ENCODE data around the gene C8G. TPM values are rescaled to one million over a fixed set of nuclear protein-coding genes. Genes with fewer than 3 reads are reported as not detected.

Gene C8G
- total RNA-seq, 1 experiment from 2014 or later = 0.77 TPM

DNA sequence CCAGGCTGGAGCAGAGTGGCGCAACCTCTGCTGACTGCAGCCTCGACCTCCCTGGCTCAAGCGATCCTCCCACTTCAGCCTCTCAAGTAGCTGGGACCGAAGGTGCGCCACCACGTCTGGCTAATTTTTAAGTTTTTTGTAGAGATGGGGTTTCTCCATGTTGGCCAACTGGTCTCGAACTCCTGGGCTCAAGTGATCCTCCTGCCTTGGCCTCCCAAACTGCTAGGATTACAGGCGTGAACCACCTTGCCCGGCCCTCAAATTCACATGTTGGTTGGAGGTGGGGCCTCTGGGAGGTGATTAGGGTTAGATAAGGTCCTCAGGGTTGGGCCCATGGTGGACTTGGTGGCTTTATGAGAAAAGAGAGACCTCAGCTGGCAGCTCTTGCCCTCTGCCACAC lies 17.1 kb downstream of the C8G start:
- Histone ChIP-seq H3K4me1 (ENCODE audit: insufficient read depth, low read length) (peaks cover 8% of the 10 kb centered on the region), H3K27ac (ENCODE audit: low read length) (no peak overlapping the region), H2AFZ (ENCODE audit: low read length) (no peak overlapping the region), H3K9me3 (ENCODE audit: low read length) (no peaks in the 10 kb centered on the region), H4K20me1 (ENCODE audit: low read length) (no peaks in the 10 kb centered on the region), H3K79me2 (ENCODE audit: low read length) (no peaks in the 10 kb centered on the region), H3K27me3 (ENCODE audit: low read length) (no peaks in the 10 kb centered on the region), H3K4me2 (ENCODE audit: low read length) (no peak overlapping the region), H3F3A (ENCODE audit: low read length, unreplicated experiment) (no peaks in the 10 kb centered on the region), H3K4me3 (ENCODE audit: low read length) (no peak overlapping the region), H3K9ac (ENCODE audit: low read length) (no peak overlapping the region), H3K36me3 (ENCODE audit: low read depth, low read length) (no peaks in the 10 kb centered on the region), H3K9me2 (replicated peaks; ENCODE audit: low read length) (no peaks in the 10 kb centered on the region)
- no TSS peak for BruUV-seq (replicated peaks)
- ChIA-PET POLR2A (ENCODE audit: unreplicated experiment) (no interaction called here), CTCF (no interaction called here)
- DNase-seq (no peak), ATAC-seq (no peak)
- intact Hi-C loops (cut with micrococcal nuclease) = no loop called here
- TF ChIP-seq EZH2 (IDR thresholded peaks at IDR 0.05; ENCODE audit: low read length, unreplicated experiment) (no peak), EZH2phosphoT487 (IDR thresholded peaks at IDR 0.05; ENCODE audit: borderline replicate concordance, low read length) (no peak)
- TF ChIP-seq, protein P1, sequence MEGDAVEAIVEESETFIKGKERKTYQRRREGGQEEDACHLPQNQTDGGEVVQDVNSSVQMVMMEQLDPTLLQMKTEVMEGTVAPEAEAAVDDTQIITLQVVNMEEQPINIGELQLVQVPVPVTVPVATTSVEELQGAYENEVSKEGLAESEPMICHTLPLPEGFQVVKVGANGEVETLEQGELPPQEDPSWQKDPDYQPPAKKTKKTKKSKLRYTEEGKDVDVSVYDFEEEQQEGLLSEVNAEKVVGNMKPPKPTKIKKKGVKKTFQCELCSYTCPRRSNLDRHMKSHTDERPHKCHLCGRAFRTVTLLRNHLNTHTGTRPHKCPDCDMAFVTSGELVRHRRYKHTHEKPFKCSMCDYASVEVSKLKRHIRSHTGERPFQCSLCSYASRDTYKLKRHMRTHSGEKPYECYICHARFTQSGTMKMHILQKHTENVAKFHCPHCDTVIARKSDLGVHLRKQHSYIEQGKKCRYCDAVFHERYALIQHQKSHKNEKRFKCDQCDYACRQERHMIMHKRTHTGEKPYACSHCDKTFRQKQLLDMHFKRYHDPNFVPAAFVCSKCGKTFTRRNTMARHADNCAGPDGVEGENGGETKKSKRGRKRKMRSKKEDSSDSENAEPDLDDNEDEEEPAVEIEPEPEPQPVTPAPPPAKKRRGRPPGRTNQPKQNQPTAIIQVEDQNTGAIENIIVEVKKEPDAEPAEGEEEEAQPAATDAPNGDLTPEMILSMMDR (conservative IDR thresholded peaks at IDR 0.05; ENCODE audit: low read depth, low read length) = no peak

DNA sequence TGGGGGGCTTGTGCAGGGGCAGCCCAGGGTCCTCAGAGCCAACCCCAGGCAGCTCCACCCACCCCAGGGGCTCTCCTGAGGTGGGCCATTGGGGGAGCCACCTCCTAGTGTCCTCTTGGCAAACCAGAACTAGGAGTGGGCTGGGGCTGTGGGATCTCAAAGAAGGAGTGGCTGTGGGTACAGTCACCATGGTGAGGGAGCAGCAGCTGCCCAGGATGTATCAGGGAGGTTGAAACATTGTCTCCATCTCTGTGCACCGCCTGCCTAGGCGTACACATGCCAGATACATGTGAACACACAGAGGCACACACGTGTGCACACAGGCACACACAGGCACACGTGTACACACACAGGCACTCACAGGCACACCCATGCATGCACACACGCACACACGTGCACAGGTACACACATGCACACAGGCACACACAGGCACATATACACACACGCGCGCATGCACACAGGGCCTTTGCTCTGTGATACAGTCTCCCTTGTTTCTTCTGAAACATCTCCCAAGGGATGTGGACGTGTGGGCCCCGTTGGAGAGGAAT lies 17.7 kb downstream of the C8G start:
- POLR2A ChIA-PET (ENCODE audit: unreplicated experiment) = no interaction called here
- BruUV-seq (replicated peaks) = no TSS peak
- no peak for ATAC-seq
- intact Hi-C loops (cut with micrococcal nuclease) = no loop called here
- TF ChIP-seq, protein P1 (conservative IDR thresholded peaks at IDR 0.05; ENCODE audit: low read depth, low read length) = no peak
- no peak for TF ChIP-seq EZH2 (IDR thresholded peaks at IDR 0.05; ENCODE audit: low read length, unreplicated experiment)
- TF ChIP-seq EZH2phosphoT487 (IDR thresholded peaks at IDR 0.05; ENCODE audit: borderline replicate concordance, low read length) = no peak
- CTCF ChIA-PET = no interaction called here
- no peaks in the 10 kb centered on the region for H4K20me1 ChIP-seq (ENCODE audit: low read length)
- H3K4me3 ChIP-seq (ENCODE audit: low read length) = no peak overlapping the region
- peaks cover 8% of the 10 kb centered on the region for H3K4me1 ChIP-seq (ENCODE audit: insufficient read depth, low read length)
- H3K27me3 ChIP-seq (ENCODE audit: low read length) = no peaks in the 10 kb centered on the region
- no peak overlapping the region for H3K4me2 ChIP-seq (ENCODE audit: low read length)
- no peaks in the 10 kb centered on the region for H3F3A ChIP-seq (ENCODE audit: low read length, unreplicated experiment)
- no peaks in the 10 kb centered on the region for H3K9me3 ChIP-seq (ENCODE audit: low read length)
- H2AFZ ChIP-seq (ENCODE audit: low read length) = no peak overlapping the region
- H3K9me2 ChIP-seq (replicated peaks; ENCODE audit: low read length) = no peaks in the 10 kb centered on the region
- H3K79me2 ChIP-seq (ENCODE audit: low read length) = no peaks in the 10 kb centered on the region
- H3K9ac ChIP-seq (ENCODE audit: low read length) = no peak overlapping the region
- H3K27ac ChIP-seq (ENCODE audit: low read length) = no peak overlapping the region
- no peak for DNase-seq
- no peaks in the 10 kb centered on the region for H3K36me3 ChIP-seq (ENCODE audit: low read depth, low read length)

- H3K79me2 ChIP-seq (ENCODE audit: low read length) = no peaks in the 10 kb centered on the region
- H3K9me3 ChIP-seq (ENCODE audit: low read length) = no peaks in the 10 kb centered on the region
- peaks cover 8% of the 10 kb centered on the region for H3K4me1 ChIP-seq (ENCODE audit: insufficient read depth, low read length)
- TF ChIP-seq EZH2 (IDR thresholded peaks at IDR 0.05; ENCODE audit: low read length, unreplicated experiment) (no peak), EZH2phosphoT487 (IDR thresholded peaks at IDR 0.05; ENCODE audit: borderline replicate concordance, low read length) (no peak)
- TF ChIP-seq, protein P1 (conservative IDR thresholded peaks at IDR 0.05; ENCODE audit: low read depth, low read length) = no peak
- H3K27ac ChIP-seq (ENCODE audit: low read length) = no peak overlapping the region
- ChIA-PET CTCF (no interaction called here), POLR2A (ENCODE audit: unreplicated experiment) (no interaction called here)
- no TSS peak for BruUV-seq (replicated peaks)
- H3K27me3 ChIP-seq (ENCODE audit: low read length) = no peaks in the 10 kb centered on the region
- no peaks in the 10 kb centered on the region for H4K20me1 ChIP-seq (ENCODE audit: low read length)
- H3F3A ChIP-seq (ENCODE audit: low read length, unreplicated experiment) = no peaks in the 10 kb centered on the region
- no peak for ATAC-seq
- no peak overlapping the region for H2AFZ ChIP-seq (ENCODE audit: low read length)
- no peak overlapping the region for H3K4me2 ChIP-seq (ENCODE audit: low read length)
- DNase-seq = no peak
- H3K9ac ChIP-seq (ENCODE audit: low read length) = no peak overlapping the region
- no peaks in the 10 kb centered on the region for H3K36me3 ChIP-seq (ENCODE audit: low read depth, low read length)
- intact Hi-C loops (cut with micrococcal nuclease) = no loop called here
- H3K9me2 ChIP-seq (replicated peaks; ENCODE audit: low read length) = no peaks in the 10 kb centered on the region
- no peak overlapping the region for H3K4me3 ChIP-seq (ENCODE audit: low read length)
Measured at GRCh38 chr9:136963341-136963740, 18.3 kb downstream of the C8G start.

All from PC-3 (cell line).